IMR-90 (cell line): Measurements from ENCODE around the gene MIPEP. TPM values are rescaled to one million over a fixed set of nuclear protein-coding genes. Genes with fewer than 3 reads are reported as not detected.
A peak's percentile ranks its signal among the peaks of the same experiment; 100 is the strongest.

ENCODE experiments used
- ATAC-seq: fragments of 200-7000 bp; cut with Tn5 transposase; 2 replicates; pipeline ENCODE4 v1.9.1; 2020; ENCODE audit warnings: low read depth, mild to moderate bottlenecking, moderate library complexity
- BruUV-seq: library from RNA; stranded (reverse); fragments of 400-500 nt; replicated peaks from 2 replicates; lab custom pipeline; 2021; lab: Mats Ljungman, UMichigan
- CTCF ChIA-PET: fragments of 300-600 bp; formaldehyde crosslinking; extraction: SDS; loops from one replicate; lab custom pipeline; 2021; ENCODE audit warnings: antibody characterized with exemption; lab: Yijun Ruan, JAX
- POLR2A ChIA-PET: fragments of 300-600 bp; sonication (Branson Sonifier 250); formaldehyde crosslinking; loops from one replicate; lab custom pipeline; 2022; ENCODE audit warnings: antibody characterized with exemption; ENCODE audit not compliant: unreplicated experiment; lab: Charles Lee
- DNase-seq: peaks from one replicate; pipeline ENCODE4 v3.0.0; 2013
- H2AFZ ChIP-seq: replicated peaks from 2 replicates; pipeline ENCODE3; 2013; ENCODE audit warnings: low read length, mild to moderate bottlenecking; ENCODE audit not compliant: poor library complexity
- H2AK5ac ChIP-seq: 2 replicates; pipeline ENCODE4 v1.6.1; 2013; ENCODE audit warnings: low read depth, low read length, inconsistent platforms
- H2AK9ac ChIP-seq: replicated peaks from 2 replicates; pipeline ENCODE3; 2013; ENCODE audit warnings: mild to moderate bottlenecking, low read depth, low read length, moderate library complexity; ENCODE audit not compliant: poor library complexity
- H2BK120ac ChIP-seq: 2 replicates; pipeline ENCODE4 v1.6.1; 2013; ENCODE audit warnings: low read depth, low read length, inconsistent platforms
- H2BK15ac ChIP-seq: 3 replicates; pipeline ENCODE4 v1.6.1; 2013; ENCODE audit warnings: low read depth, low read length, inconsistent platforms
- H2BK20ac ChIP-seq: 2 replicates; pipeline ENCODE4 v1.6.1; 2013; ENCODE audit warnings: low read depth, mild to moderate bottlenecking, inconsistent platforms, low read length, moderate library complexity
- H2BK5ac ChIP-seq: 2 replicates; pipeline ENCODE4 v1.6.1; 2013; ENCODE audit warnings: mild to moderate bottlenecking, low read depth, low read length, inconsistent platforms; ENCODE audit not compliant: poor library complexity, severe bottlenecking
- H3K14ac ChIP-seq: replicated peaks from 2 replicates; pipeline ENCODE4 v1.6.1; 2013; ENCODE audit warnings: low read depth, low read length, inconsistent platforms
- H3K18ac ChIP-seq: 2 replicates; pipeline ENCODE4 v1.6.1; 2013; ENCODE audit warnings: low read depth, low read length, control low read depth
- H3K23ac ChIP-seq: 2 replicates; pipeline ENCODE4 v1.6.1; 2013; ENCODE audit warnings: low read depth, low read length, inconsistent platforms
- H3K27ac ChIP-seq: 2 replicates; pipeline ENCODE4 v1.5.1; 2013; ENCODE audit warnings: mild to moderate bottlenecking, control low read depth, low read length; ENCODE audit not compliant: insufficient read depth
- H3K27me3 ChIP-seq: 2 replicates; pipeline ENCODE4 v1.6.1; 2013; ENCODE audit warnings: low read length; ENCODE audit not compliant: control insufficient read depth, insufficient read depth
- H3K36me3 ChIP-seq: 2 replicates; pipeline ENCODE4 v1.6.1; 2013; ENCODE audit warnings: low read length, mixed read lengths; ENCODE audit not compliant: control insufficient read depth, insufficient read depth
- H3K4ac ChIP-seq: 2 replicates; pipeline ENCODE4 v1.6.1; 2013; ENCODE audit warnings: low read depth, low read length, inconsistent platforms
- H3K4me1 ChIP-seq: 2 replicates; pipeline ENCODE4 v1.6.1; 2013; ENCODE audit warnings: low read length, mixed read lengths; ENCODE audit not compliant: control insufficient read depth, insufficient read depth
- H3K4me2 ChIP-seq: 2 replicates; pipeline ENCODE4 v1.6.1; 2013; ENCODE audit warnings: low read depth, mild to moderate bottlenecking, control low read depth, low read length, moderate library complexity
- H3K4me3 ChIP-seq: 2 replicates; pipeline ENCODE4 v1.5.1; 2013; ENCODE audit warnings: low read depth, mild to moderate bottlenecking, control low read depth, low read length, moderate library complexity; ENCODE audit not compliant: insufficient read depth
- H3K56ac ChIP-seq: 2 replicates; pipeline ENCODE4 v1.6.1; 2013; ENCODE audit warnings: low read length, inconsistent platforms; ENCODE audit not compliant: insufficient read depth; ENCODE audit errors: extremely low read depth
- H3K79me1 ChIP-seq, 2 experiments: 2 replicates each; pipeline ENCODE4 v1.6.1; 2013; ENCODE audit warnings: low read length in 2 of 2, inconsistent platforms in 1 of 2, low read depth in 1 of 2
- H3K9ac ChIP-seq: 2 replicates; pipeline ENCODE4 v1.6.1; 2013; ENCODE audit warnings: low read depth, low read length, control low read depth
- H3K9me1 ChIP-seq: 2 replicates; pipeline ENCODE4 v1.6.1; 2013; ENCODE audit warnings: low read length, inconsistent platforms; ENCODE audit not compliant: insufficient read depth
- H3K9me3 ChIP-seq: 2 replicates; pipeline ENCODE4 v1.6.1; 2013; ENCODE audit warnings: low read length; ENCODE audit not compliant: control insufficient read depth, insufficient read depth
- H4K20me1 ChIP-seq: 2 replicates; pipeline ENCODE4 v1.6.1; 2013; ENCODE audit warnings: low read length, inconsistent platforms; ENCODE audit not compliant: insufficient read depth
- H4K5ac ChIP-seq: 2 replicates; pipeline ENCODE4 v1.6.1; 2013; ENCODE audit warnings: mild to moderate bottlenecking, low read depth, low read length, control low read depth
- H4K8ac ChIP-seq, 2 experiments: 2 replicates each; pipeline ENCODE4 v1.6.1; 2013; ENCODE audit warnings: low read depth in 2 of 2, low read length in 2 of 2, control low read depth in 1 of 2, inconsistent platforms in 1 of 2
- H4K91ac ChIP-seq: 2 replicates; pipeline ENCODE4 v1.6.1; 2013; ENCODE audit warnings: low read depth, low read length, inconsistent platforms; ENCODE audit not compliant: insufficient read depth
- CHD1 ChIP-seq: IDR thresholded peaks from 2 replicates; pipeline ENCODE4 v1.6.1; 2012; ENCODE audit warnings: low read depth, low read length, improper control_type of control experiment
- CTCF ChIP-seq: conservative IDR thresholded peaks from 2 replicates; pipeline ENCODE4 v1.5.1; 2012; ENCODE audit warnings: mild to moderate bottlenecking, low read depth, low read length, improper control_type of control experiment
- ELK1 ChIP-seq: fragments of 150-350 bp; IDR thresholded peaks from 2 replicates; pipeline ENCODE4 v1.6.1; 2016; ENCODE audit warnings: low read depth, mild to moderate bottlenecking, low read length, moderate library complexity, borderline replicate concordance
- FOS ChIP-seq: fragments of 150-350 bp; IDR thresholded peaks from 2 replicates; pipeline ENCODE4 v1.6.1; 2016; ENCODE audit warnings: low read depth, low read length
- MAZ ChIP-seq: IDR thresholded peaks from 2 replicates; pipeline ENCODE4 v1.6.1; 2012; ENCODE audit warnings: low read depth, mild to moderate bottlenecking, low read length, improper control_type of control experiment, moderate library complexity, borderline replicate concordance
- MXI1 ChIP-seq: IDR thresholded peaks from 2 replicates; pipeline ENCODE4 v1.6.1; 2012; ENCODE audit warnings: low read depth, mild to moderate bottlenecking, low read length, moderate library complexity, borderline replicate concordance
- NFE2L2 ChIP-seq: fragments of 150-350 bp; IDR thresholded peaks from 2 replicates; pipeline ENCODE4 v1.6.1; 2016; ENCODE audit warnings: low read depth, mild to moderate bottlenecking, low read length
- POLR2A ChIP-seq: IDR thresholded peaks from 2 replicates; pipeline ENCODE4 v1.6.1; 2012; ENCODE audit warnings: mild to moderate bottlenecking, low read depth, low read length
- RAD21 ChIP-seq: IDR thresholded peaks from 2 replicates; pipeline ENCODE4 v1.6.1; 2012; ENCODE audit warnings: low read length, improper control_type of control experiment
- RCOR1 ChIP-seq: IDR thresholded peaks from 2 replicates; pipeline ENCODE4 v1.6.1; 2012; ENCODE audit warnings: mild to moderate bottlenecking, low read length, improper control_type of control experiment; ENCODE audit not compliant: insufficient replicate concordance
- RFX5 ChIP-seq: IDR thresholded peaks from 2 replicates; pipeline ENCODE4 v1.8.0; 2012; ENCODE audit warnings: low read depth, mild to moderate bottlenecking, low read length, moderate library complexity
- SMC3 ChIP-seq: fragments of 150-350 bp; IDR thresholded peaks from 2 replicates; pipeline ENCODE4 v1.6.1; 2016; ENCODE audit warnings: low read depth, mild to moderate bottlenecking, antibody characterized with exemption, low read length, moderate library complexity
- USF2 ChIP-seq: fragments of 150-350 bp; IDR thresholded peaks from 2 replicates; pipeline ENCODE4 v1.6.1; 2017; ENCODE audit warnings: mild to moderate bottlenecking, antibody characterized with exemption, low read length, low read depth
- WGBS, 2 experiments: methylation state at CpG; one replicate each; pipeline versions ENCODE4 v1.1.5 to v1.1.7; 2013; ENCODE audit warnings: missing lambda C conversion rate in 2 of 2; ENCODE audit not compliant: insufficient read length in 1 of 2; ENCODE audit errors: extremely low coverage in 2 of 2; 5-methylcytosine and 5-hydroxymethylcytosine counted together
- dilution Hi-C: fragments of 300-500 bp; cut with HindIII; formaldehyde crosslinking; loops from one replicate; pipeline ENCODE4 v1.14.3; 2018; ENCODE audit warnings: low sequenced_read_pairs; ENCODE audit not compliant: unreplicated experiment
- in situ Hi-C: fragments of 300-500 bp; cut with MboI; formaldehyde crosslinking; loops from 3 replicates; pipeline ENCODE4 v1.14.3; 2019; ENCODE audit warnings: low sequenced_read_pairs, inconsistent platforms, mixed read lengths
- intact Hi-C: fragments of 100-400 bp; cut with micrococcal nuclease; formaldehyde crosslinking; loops from 2 replicates; pipeline ENCODE4 v1.10.0; 2022
- polyA plus RNA-seq, 3 experiments: library from polyadenylated mRNA; depleted of rRNA; stranded (reverse); fragments of >200 nt; gene quantifications; 2 replicates each; pipeline ENCODE4 v1.2.3, GENCODE V29; 2012; ENCODE audit warnings: low replicate concordance in 1 of 3
- total RNA-seq: library from RNA; depleted of rRNA; stranded (reverse); fragments of >200 nt; gene quantifications from 2 replicates; pipeline ENCODE4 v1.2.3, GENCODE V29; 2012

MIPEP gene
- total and polyA plus RNA-seq, 2 of the 4 experiments (the other 2 are of a cell fraction) = 15.0 to 21.5 TPM

GRCh38 chr13:23776698-23777574 lies 112.3 kb downstream of the MIPEP start:
- no peak for ATAC-seq
- intact Hi-C loops = loop anchor here (10.0 kb wide), 1 partner anchor 202 kb away; the partner anchor contains the start of gene TNFRSF19
- no peak overlapping the region for H3K4me3 ChIP-seq
- no peak overlapping the region for H2AK9ac ChIP-seq
- H3K79me1 ChIP-seq = no peaks in the 10 kb centered on the region
- H3K4me1 ChIP-seq = peaks cover 8% of the 10 kb centered on the region
- no peak overlapping the region for H2AFZ ChIP-seq
- H3K9ac ChIP-seq = peak overlapping the region; percentile 52; the same call in 1 of the 2 replicates
- in situ Hi-C loops = no loop called here
- H3K27ac ChIP-seq = peak overlapping the region; percentile 94; the same call in 1 of the 2 replicates
- no TSS peak for BruUV-seq
- H4K8ac ChIP-seq = peak overlapping the region; percentile 8 to 73
- peak overlapping the region; percentile 23; the same call in 1 of the 3 replicates for H2BK15ac ChIP-seq
- peak overlapping the region; percentile 70; the same call in 1 of the 2 replicates for H2AK5ac ChIP-seq
- H2BK5ac ChIP-seq = peak overlapping the region; percentile 85
- H4K91ac ChIP-seq = peak overlapping the region; percentile 78
- DNase-seq = no peak
- no peak overlapping the region for H3K4me2 ChIP-seq
- H3K56ac ChIP-seq = no peak overlapping the region
- H4K5ac ChIP-seq = peak overlapping the region; percentile 71
- peaks cover 3% of the 10 kb centered on the region for H3K9me1 ChIP-seq
- no peaks in the 10 kb centered on the region for H4K20me1 ChIP-seq
- peak overlapping the region; percentile 67 for H3K4ac ChIP-seq
- H3K9me3 ChIP-seq = no peaks in the 10 kb centered on the region; the same call in 1 of the 2 replicates
- H3K23ac ChIP-seq = peak overlapping the region; percentile 63; the same call in 1 of the 2 replicates
- ChIA-PET POLR2A (no interaction called here), CTCF (interaction anchor here (0.5 kb wide), 1 partner anchor 144 kb away, joined by 3 read pairs; no protein-coding TSS in a partner anchor)
- H3K27me3 ChIP-seq = no peaks in the 10 kb centered on the region
- peak overlapping the region; percentile 83 for H3K18ac ChIP-seq
- 100% methylated on average over 2 of the region's 3 CpGs; no CpG with 5 or more reads in 1 of the 2 experiments for WGBS, 2 experiments
- peak overlapping the region; percentile 81 for H2BK120ac ChIP-seq
- peak overlapping the region; percentile 81 for H3K14ac ChIP-seq
- no peaks in the 10 kb centered on the region for H3K36me3 ChIP-seq
- H2BK20ac ChIP-seq = peak overlapping the region; percentile 65
- dilution Hi-C loops = no loop called here
- TF ChIP-seq MXI1 (no peak), NFE2L2 (no peak), USF2 (no peak), RCOR1 (no peak), RFX5 (no peak), ELK1 (no peak), RAD21 (no peak), CHD1 (no peak), FOS (no peak), SMC3 (no peak), MAZ (no peak), CTCF (no peak), POLR2A (no peak)
